Mammary epithelial cell (primary cell): ENCODE measurements around the gene S100Z.

Source experiments
- CTCF ChIP-seq, 2 donors: IDR thresholded peaks in 1 of 2; conservative IDR thresholded peaks in 1 of 2; 2 replicates each; pipeline ENCODE4 v1.5.1; 2011 to 2012; ENCODE audit warnings: inconsistent platforms in 2 of 2, low read length in 2 of 2, mild to moderate bottlenecking in 2 of 2, control low read depth in 1 of 2, low read depth in 1 of 2; ENCODE audit not compliant: insufficient read depth in 1 of 2; ENCODE audit errors: extremely low read depth in 1 of 2
- EZH2 ChIP-seq: IDR thresholded peaks from 2 replicates; pipeline ENCODE4 v1.6.1; 2012; ENCODE audit warnings: low read length, inconsistent platforms, borderline replicate concordance

GRCh38 chr5:76836585-76836984 is 13.2 kb upstream of the S100Z start:
- TF ChIP-seq CTCF (conservative IDR thresholded peaks at IDR 0.05 in 1 of 2, IDR thresholded peaks at IDR 0.05 in 1 of 2; ENCODE audit: extremely low read depth in 1 of 2, insufficient read depth in 1 of 2, low read depth in 1 of 2, low read length in 2 of 2) (no peak), EZH2 (no peak)
